ENCODE results near the gene LRRC47.

LRRC47 gene

GRCh38 chr1:3796215-3797061, at the start of gene LRRC47:
TSS of gene LRRC47 (minus strand) at chr1:3796498. CDS start at chr1:3796476, 22 bp downstream.
- peak; percentile 92 for DNase-seq (ENCODE audit: low read depth)

- no peak for DNase-seq (ENCODE audit: low read depth)
These were observed 46.6 kb upstream of the LRRC47 start for GRCh38 chr1:3842912-3843311.

- no peak for DNase-seq (ENCODE audit: low read depth)
These were observed 45.2 kb upstream of the LRRC47 start for GRCh38 chr1:3841491-3841890.

GRCh38 chr1:3838788-3839187, 42.5 kb upstream of the LRRC47 start:
- no peak for DNase-seq (ENCODE audit: low read depth)

- DNase-seq (ENCODE audit: low read depth): no peak
These were observed 41.4 kb upstream of the LRRC47 start for GRCh38 chr1:3837685-3838084.

- DNase-seq (ENCODE audit: low read depth): no peak
These were observed 40.9 kb upstream of the LRRC47 start for GRCh38 chr1:3837200-3837599.

GRCh38 chr1:3836421-3836820, 40.1 kb upstream of the LRRC47 start:
- no peak for DNase-seq (ENCODE audit: low read depth)

- no peak for DNase-seq (ENCODE audit: low read depth)
These were observed 38.4 kb upstream of the LRRC47 start for GRCh38 chr1:3834701-3835100.

GRCh38 chr1:3831689-3832088, 35.4 kb upstream of the LRRC47 start:
- no peak for DNase-seq (ENCODE audit: low read depth)

- DNase-seq (ENCODE audit: low read depth): no peak
These were observed 32.1 kb upstream of the LRRC47 start for GRCh38 chr1:3828391-3828790.

GRCh38 chr1:3827813-3828307, 31.6 kb upstream of the LRRC47 start:
- DNase-seq (ENCODE audit: low read depth): no peak

- DNase-seq (ENCODE audit: low read depth): no peak
These were observed 29.1 kb upstream of the LRRC47 start for GRCh38 chr1:3825356-3825755.

GRCh38 chr1:3824650-3825049, 28.4 kb upstream of the LRRC47 start:
- no peak for DNase-seq (ENCODE audit: low read depth)

- DNase-seq (ENCODE audit: low read depth): no peak
These were observed 26.1 kb upstream of the LRRC47 start for GRCh38 chr1:3822421-3822820.

- DNase-seq (ENCODE audit: low read depth): no peak
These were observed 25.6 kb upstream of the LRRC47 start for GRCh38 chr1:3821908-3822307.

- no peak for DNase-seq (ENCODE audit: low read depth)
These were observed 25.1 kb upstream of the LRRC47 start for GRCh38 chr1:3821447-3821846.

- no peak for DNase-seq (ENCODE audit: low read depth)
These were observed 24.7 kb upstream of the LRRC47 start for GRCh38 chr1:3821004-3821403.

- no peak for DNase-seq (ENCODE audit: low read depth)
These were observed 24.0 kb upstream of the LRRC47 start for GRCh38 chr1:3820316-3820715.

GRCh38 chr1:3819771-3820200, 23.5 kb upstream of the LRRC47 start:
- no peak for DNase-seq (ENCODE audit: low read depth)

GRCh38 chr1:3817821-3818597, 21.7 kb upstream of the LRRC47 start:
- no peak for DNase-seq (ENCODE audit: low read depth)

- DNase-seq (ENCODE audit: low read depth): no peak
These were observed 20.9 kb upstream of the LRRC47 start for GRCh38 chr1:3817138-3817740.

- DNase-seq (ENCODE audit: low read depth): no peak
These were observed 20.2 kb upstream of the LRRC47 start for GRCh38 chr1:3816331-3817137.

Measured in activated T-helper 9 cell treated with anti-CD3 and anti-CD28 coated beads, Interleukin-2, amount 50 U/mL, for 16 hours (primary cell).